GM19023 (cell line): ENCODE data around the gene LRBA.

Source experiments
- ATAC-seq: cut with Tn5 transposase; IDR thresholded peaks from one replicate; pipeline ENCODE4 v1.9.1; 2021; ENCODE audit warnings: mild to moderate bottlenecking, moderate library complexity; ENCODE audit not compliant: unreplicated experiment

The LRBA gene

GRCh38 chr4:150619042-150619441 is 396.0 kb downstream of the LRBA start:
- ATAC-seq, result no peak

GRCh38 chr4:150609131-150609530 is 406.0 kb downstream of the LRBA start:
- no peak for ATAC-seq

- no peak for ATAC-seq
Measured at GRCh38 chr4:150600812-150601445, 414.2 kb downstream of the LRBA start.

- ATAC-seq, result no peak
Measured at GRCh38 chr4:150599547-150599946, 415.5 kb downstream of the LRBA start.

- ATAC-seq, result no peak
Measured at GRCh38 chr4:150598909-150599308, 416.2 kb downstream of the LRBA start.

GRCh38 chr4:150593996-150594395 is 421.1 kb downstream of the LRBA start:
- no peak for ATAC-seq

GRCh38 chr4:150591904-150592303 is 423.2 kb downstream of the LRBA start:
- no peak for ATAC-seq

- no peak for ATAC-seq
Measured at GRCh38 chr4:150591406-150591805, 423.7 kb downstream of the LRBA start.

- ATAC-seq, result no peak
Measured at GRCh38 chr4:150590631-150591030, 424.5 kb downstream of the LRBA start.

GRCh38 chr4:150589157-150589556 is 425.9 kb downstream of the LRBA start:
- ATAC-seq, result no peak

GRCh38 chr4:150588316-150588715 is 426.8 kb downstream of the LRBA start:
- ATAC-seq, result no peak

GRCh38 chr4:150586162-150586810 is 428.8 kb downstream of the LRBA start:
- ATAC-seq, result no peak

- no peak for ATAC-seq
Measured at GRCh38 chr4:150585611-150586010, 429.5 kb downstream of the LRBA start.

- no peak for ATAC-seq
Measured at GRCh38 chr4:150584111-150584915, 430.8 kb downstream of the LRBA start.

GRCh38 chr4:150583287-150584110 is 431.6 kb downstream of the LRBA start:
- no peak for ATAC-seq

- no peak for ATAC-seq
Measured at GRCh38 chr4:150582873-150583286, 432.2 kb downstream of the LRBA start.

- no peak for ATAC-seq
Measured at GRCh38 chr4:150582146-150582872, 432.8 kb downstream of the LRBA start, which contains the start of gene MAB21L2. Gene MAB21L2 (plus strand): TSS chr4:150582151. CDS start chr4:150583030, 879 bp downstream.

- no peak for ATAC-seq
Measured at GRCh38 chr4:150581641-150582051, 433.4 kb downstream of the LRBA start.

- no peak for ATAC-seq
Measured at GRCh38 chr4:150581056-150581605, 434.0 kb downstream of the LRBA start.

GRCh38 chr4:150580306-150580705 is 434.8 kb downstream of the LRBA start:
- no peak for ATAC-seq
